ENCODE data around the gene LHX4.

GRCh38 chr1:180215856-180216625, 14.0 kb upstream of the LHX4 start:
- TF ChIP-seq ZNF507 (tag; conservative IDR thresholded peaks at IDR 0.05) (no peak), BDP1 (IDR thresholded peaks at IDR 0.05; ENCODE audit: insufficient read depth, insufficient read length) (no peak), CHD4 (IDR thresholded peaks at IDR 0.05; ENCODE audit: insufficient read depth, insufficient replicate concordance, low read depth, low read length, poor library complexity, severe bottlenecking) (no peak), EGR1 (conservative IDR thresholded peaks at IDR 0.05) (no peak), SMARCE1 (IDR thresholded peaks at IDR 0.05) (no peak), RBBP5 (IDR thresholded peaks at IDR 0.05; ENCODE audit: borderline replicate concordance, insufficient read depth, low read length, poor library complexity, severe bottlenecking) (no peak), ELF1 (tag; IDR thresholded peaks at IDR 0.05) (no peak), JUND (IDR thresholded peaks at IDR 0.05; ENCODE audit: borderline replicate concordance, low read depth, low read length) (no peak), JUND (tag; IDR thresholded peaks at IDR 0.05; ENCODE audit: borderline replicate concordance, low read depth, low read length) (no peak)
- TF ChIP-seq, protein P1, sequence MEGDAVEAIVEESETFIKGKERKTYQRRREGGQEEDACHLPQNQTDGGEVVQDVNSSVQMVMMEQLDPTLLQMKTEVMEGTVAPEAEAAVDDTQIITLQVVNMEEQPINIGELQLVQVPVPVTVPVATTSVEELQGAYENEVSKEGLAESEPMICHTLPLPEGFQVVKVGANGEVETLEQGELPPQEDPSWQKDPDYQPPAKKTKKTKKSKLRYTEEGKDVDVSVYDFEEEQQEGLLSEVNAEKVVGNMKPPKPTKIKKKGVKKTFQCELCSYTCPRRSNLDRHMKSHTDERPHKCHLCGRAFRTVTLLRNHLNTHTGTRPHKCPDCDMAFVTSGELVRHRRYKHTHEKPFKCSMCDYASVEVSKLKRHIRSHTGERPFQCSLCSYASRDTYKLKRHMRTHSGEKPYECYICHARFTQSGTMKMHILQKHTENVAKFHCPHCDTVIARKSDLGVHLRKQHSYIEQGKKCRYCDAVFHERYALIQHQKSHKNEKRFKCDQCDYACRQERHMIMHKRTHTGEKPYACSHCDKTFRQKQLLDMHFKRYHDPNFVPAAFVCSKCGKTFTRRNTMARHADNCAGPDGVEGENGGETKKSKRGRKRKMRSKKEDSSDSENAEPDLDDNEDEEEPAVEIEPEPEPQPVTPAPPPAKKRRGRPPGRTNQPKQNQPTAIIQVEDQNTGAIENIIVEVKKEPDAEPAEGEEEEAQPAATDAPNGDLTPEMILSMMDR (IDR thresholded peaks at IDR 0.05 in 2 of 3, conservative IDR thresholded peaks at IDR 0.05 in 1 of 3; ENCODE audit: insufficient read depth in 2 of 3, low read depth in 1 of 3, low read length in 3 of 3): no peak
- TF ChIP-seq, protein P2, sequence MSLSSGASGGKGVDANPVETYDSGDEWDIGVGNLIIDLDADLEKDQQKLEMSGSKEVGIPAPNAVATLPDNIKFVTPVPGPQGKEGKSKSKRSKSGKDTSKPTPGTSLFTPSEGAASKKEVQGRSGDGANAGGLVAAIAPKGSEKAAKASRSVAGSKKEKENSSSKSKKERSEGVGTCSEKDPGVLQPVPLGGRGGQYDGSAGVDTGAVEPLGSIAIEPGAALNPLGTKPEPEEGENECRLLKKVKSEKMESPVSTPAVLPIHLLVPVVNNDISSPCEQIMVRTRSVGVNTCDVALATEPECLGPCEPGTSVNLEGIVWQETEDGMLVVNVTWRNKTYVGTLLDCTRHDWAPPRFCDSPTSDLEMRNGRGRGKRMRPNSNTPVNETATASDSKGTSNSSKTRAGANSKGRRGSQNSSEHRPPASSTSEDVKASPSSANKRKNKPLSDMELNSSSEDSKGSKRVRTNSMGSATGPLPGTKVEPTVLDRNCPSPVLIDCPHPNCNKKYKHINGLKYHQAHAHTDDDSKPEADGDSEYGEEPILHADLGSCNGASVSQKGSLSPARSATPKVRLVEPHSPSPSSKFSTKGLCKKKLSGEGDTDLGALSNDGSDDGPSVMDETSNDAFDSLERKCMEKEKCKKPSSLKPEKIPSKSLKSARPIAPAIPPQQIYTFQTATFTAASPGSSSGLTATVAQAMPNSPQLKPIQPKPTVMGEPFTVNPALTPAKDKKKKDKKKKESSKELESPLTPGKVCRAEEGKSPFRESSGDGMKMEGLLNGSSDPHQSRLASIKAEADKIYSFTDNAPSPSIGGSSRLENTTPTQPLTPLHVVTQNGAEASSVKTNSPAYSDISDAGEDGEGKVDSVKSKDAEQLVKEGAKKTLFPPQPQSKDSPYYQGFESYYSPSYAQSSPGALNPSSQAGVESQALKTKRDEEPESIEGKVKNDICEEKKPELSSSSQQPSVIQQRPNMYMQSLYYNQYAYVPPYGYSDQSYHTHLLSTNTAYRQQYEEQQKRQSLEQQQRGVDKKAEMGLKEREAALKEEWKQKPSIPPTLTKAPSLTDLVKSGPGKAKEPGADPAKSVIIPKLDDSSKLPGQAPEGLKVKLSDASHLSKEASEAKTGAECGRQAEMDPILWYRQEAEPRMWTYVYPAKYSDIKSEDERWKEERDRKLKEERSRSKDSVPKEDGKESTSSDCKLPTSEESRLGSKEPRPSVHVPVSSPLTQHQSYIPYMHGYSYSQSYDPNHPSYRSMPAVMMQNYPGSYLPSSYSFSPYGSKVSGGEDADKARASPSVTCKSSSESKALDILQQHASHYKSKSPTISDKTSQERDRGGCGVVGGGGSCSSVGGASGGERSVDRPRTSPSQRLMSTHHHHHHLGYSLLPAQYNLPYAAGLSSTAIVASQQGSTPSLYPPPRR (CRISPR knock-in tag; IDR thresholded peaks at IDR 0.05; ENCODE audit: borderline replicate concordance): no peak
- TF ChIP-seq, protein P3, sequence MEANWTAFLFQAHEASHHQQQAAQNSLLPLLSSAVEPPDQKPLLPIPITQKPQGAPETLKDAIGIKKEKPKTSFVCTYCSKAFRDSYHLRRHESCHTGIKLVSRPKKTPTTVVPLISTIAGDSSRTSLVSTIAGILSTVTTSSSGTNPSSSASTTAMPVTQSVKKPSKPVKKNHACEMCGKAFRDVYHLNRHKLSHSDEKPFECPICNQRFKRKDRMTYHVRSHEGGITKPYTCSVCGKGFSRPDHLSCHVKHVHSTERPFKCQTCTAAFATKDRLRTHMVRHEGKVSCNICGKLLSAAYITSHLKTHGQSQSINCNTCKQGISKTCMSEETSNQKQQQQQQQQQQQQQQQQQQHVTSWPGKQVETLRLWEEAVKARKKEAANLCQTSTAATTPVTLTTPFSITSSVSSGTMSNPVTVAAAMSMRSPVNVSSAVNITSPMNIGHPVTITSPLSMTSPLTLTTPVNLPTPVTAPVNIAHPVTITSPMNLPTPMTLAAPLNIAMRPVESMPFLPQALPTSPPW (CRISPR knock-in tag; IDR thresholded peaks at IDR 0.05): no peak

All from K562 (cell line).